Body of pancreas (tissue), 4 donors: ENCODE results near the gene MYO1E. TPM values are rescaled to one million over a fixed set of nuclear protein-coding genes. Genes with fewer than 3 reads are reported as not detected.

Experiments
- ATAC-seq: fragments of 150-250 bp; one replicate; pipeline ENCODE4 v1.9.1; 2016
- DNase-seq, 4 donors: peaks; one replicate each; pipeline ENCODE4 v3.0.0-alpha.2; 2019
- H3K27ac ChIP-seq, 4 donors: fragments of 200-600 bp; sonication (generic); 1 replicate in 3 of 4; 2 replicates in 1 of 4; pipeline versions ENCODE4 v1.5.1 to v1.6.1; 2016 to 2019; ENCODE audit warnings: mild to moderate bottlenecking in 1 of 4, mixed read lengths in 1 of 4, moderate library complexity in 1 of 4
- H3K27me3 ChIP-seq, 2 donors: fragments of 200-600 bp; sonication (generic); one replicate each; pipeline ENCODE4 v1.6.0; 2016; ENCODE audit warnings: mild to moderate bottlenecking in 1 of 2
- H3K36me3 ChIP-seq, 2 donors: fragments of 200-600 bp; sonication (generic); replicated peaks in 1 of 2; 2 replicates each; pipeline ENCODE4 v1.5.1; 2016; ENCODE audit warnings: low read depth in 2 of 2; ENCODE audit not compliant: insufficient read depth in 1 of 2
- H3K4me1 ChIP-seq: fragments of 200-600 bp; sonication (generic); one replicate; pipeline ENCODE4 v1.6.0; 2016
- H3K4me3 ChIP-seq, 2 donors: fragments of 200-600 bp; sonication (generic); 1 replicate in 1 of 2; 2 replicates in 1 of 2; pipeline ENCODE4 v1.5.1; 2016 to 2019
- H3K9me3 ChIP-seq, 3 donors: fragments of 200-600 bp; sonication (generic); 1 replicate in 2 of 3; 2 replicates in 1 of 3; pipeline ENCODE4 v1.5.1; 2016
- POLR2A ChIP-seq, 3 donors: fragments of 450-650 bp; IDR thresholded peaks; one replicate each; pipeline ENCODE4 v1.6.1; 2016; ENCODE audit warnings: antibody characterized with exemption in 3 of 3, mild to moderate bottlenecking in 2 of 3
- WGBS, 2 donors: methylation state at CpG; one replicate each; pipeline ENCODE4 v1.1.5; 2017; 5-methylcytosine and 5-hydroxymethylcytosine counted together
- intact Hi-C: fragments of 100-400 bp; cut with DNase I; formaldehyde crosslinking; loops from one replicate; pipeline ENCODE4 v1.15.1; 2023
- total RNA-seq, 2 donors: library from RNA; depleted of rRNA; stranded (reverse); fragments of >200 nt; gene quantifications; one replicate each; pipeline ENCODE4 v1.1.0, GENCODE V29; 2016
- TF ChIP-seq, protein P1 (sequence below), 7 experiments: fragments of 450-650 bp in 4 of 7; fragments of 200-600 bp in 3 of 7; sonication (generic) in 3 of 7; IDR thresholded peaks; one replicate each; pipeline ENCODE4 v1.5.1; 2016 to 2019; ENCODE audit warnings: antibody characterized with exemption in 7 of 7

The MYO1E gene
- total RNA-seq, 2 donors from 2014 or later: 14.0 to 48.5 TPM

DNA sequence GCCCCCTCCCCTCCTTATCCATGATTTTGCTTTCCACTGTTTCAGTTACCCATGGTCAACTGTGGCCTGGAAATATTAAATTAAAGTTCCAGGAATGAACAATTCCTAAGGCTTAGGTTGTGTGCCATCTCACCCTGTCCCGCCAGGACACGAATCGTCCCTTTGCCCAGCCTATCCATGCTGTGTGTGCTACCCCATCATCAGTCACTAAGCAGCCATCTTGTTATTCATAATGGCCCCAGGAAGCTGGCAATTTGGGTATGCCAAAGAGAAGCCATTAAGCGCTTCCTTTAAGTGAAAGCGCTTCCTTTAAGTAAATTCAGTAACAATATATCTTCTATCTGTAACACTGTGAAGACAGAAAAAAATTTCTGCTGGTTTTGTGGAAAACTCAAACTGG lies 215.3 kb downstream of the MYO1E start:
- no peak overlapping the region for H3K4me3 ChIP-seq
- 84 to 92% methylated on average over 5 of the region's 5 CpGs for WGBS, 2 donors
- intact Hi-C loops: no loop called here
- DNase-seq: no peak
- H3K27me3 ChIP-seq: no peaks in the 10 kb centered on the region
- peaks cover 0 to 16% of the 10 kb centered on the region in 2 donors for H3K36me3 ChIP-seq
- no peak overlapping the region for H3K27ac ChIP-seq
- H3K9me3 ChIP-seq: no peaks in the 10 kb centered on the region
- TF ChIP-seq, protein P1, sequence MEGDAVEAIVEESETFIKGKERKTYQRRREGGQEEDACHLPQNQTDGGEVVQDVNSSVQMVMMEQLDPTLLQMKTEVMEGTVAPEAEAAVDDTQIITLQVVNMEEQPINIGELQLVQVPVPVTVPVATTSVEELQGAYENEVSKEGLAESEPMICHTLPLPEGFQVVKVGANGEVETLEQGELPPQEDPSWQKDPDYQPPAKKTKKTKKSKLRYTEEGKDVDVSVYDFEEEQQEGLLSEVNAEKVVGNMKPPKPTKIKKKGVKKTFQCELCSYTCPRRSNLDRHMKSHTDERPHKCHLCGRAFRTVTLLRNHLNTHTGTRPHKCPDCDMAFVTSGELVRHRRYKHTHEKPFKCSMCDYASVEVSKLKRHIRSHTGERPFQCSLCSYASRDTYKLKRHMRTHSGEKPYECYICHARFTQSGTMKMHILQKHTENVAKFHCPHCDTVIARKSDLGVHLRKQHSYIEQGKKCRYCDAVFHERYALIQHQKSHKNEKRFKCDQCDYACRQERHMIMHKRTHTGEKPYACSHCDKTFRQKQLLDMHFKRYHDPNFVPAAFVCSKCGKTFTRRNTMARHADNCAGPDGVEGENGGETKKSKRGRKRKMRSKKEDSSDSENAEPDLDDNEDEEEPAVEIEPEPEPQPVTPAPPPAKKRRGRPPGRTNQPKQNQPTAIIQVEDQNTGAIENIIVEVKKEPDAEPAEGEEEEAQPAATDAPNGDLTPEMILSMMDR (IDR thresholded peaks at IDR 0.05): no peak
- no peak for TF ChIP-seq POLR2A (IDR thresholded peaks at IDR 0.05)
- no peaks in the 10 kb centered on the region for H3K4me1 ChIP-seq
- no peak for ATAC-seq

DNA sequence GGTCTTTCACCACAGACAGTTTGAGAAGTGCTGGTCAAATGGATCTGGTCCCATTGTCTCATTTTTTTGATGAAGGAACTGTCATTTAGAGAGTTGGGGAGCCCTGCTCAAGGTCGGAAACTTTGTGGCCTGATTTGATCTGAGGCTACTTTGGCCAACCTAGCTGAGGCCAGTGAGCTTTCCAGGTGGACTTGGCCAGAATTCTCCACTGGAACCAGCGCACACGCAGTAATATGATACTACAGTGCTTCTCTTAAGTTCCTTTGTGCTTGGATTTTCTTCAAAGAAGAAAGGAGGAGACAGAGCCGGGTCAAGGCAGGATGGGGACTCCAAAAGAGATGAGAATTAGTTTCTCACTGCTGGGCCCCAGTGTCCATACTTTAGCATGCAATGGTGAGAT lies 217.2 kb downstream of the MYO1E start:
- DNase-seq: no peak
- 70 to 74% methylated on average over 4 of the region's 4 CpGs for WGBS, 2 donors
- H3K4me3 ChIP-seq: no peak overlapping the region
- H3K27me3 ChIP-seq: no peaks in the 10 kb centered on the region
- intact Hi-C loops: no loop called here
- TF ChIP-seq, protein P1 (IDR thresholded peaks at IDR 0.05): no peak
- no peak for TF ChIP-seq POLR2A (IDR thresholded peaks at IDR 0.05)
- H3K27ac ChIP-seq: no peak overlapping the region
- no peaks in the 10 kb centered on the region for H3K4me1 ChIP-seq
- H3K9me3 ChIP-seq: no peaks in the 10 kb centered on the region
- no peak for ATAC-seq
- peaks cover 0 to 20% of the 10 kb centered on the region in 2 donors for H3K36me3 ChIP-seq

DNA sequence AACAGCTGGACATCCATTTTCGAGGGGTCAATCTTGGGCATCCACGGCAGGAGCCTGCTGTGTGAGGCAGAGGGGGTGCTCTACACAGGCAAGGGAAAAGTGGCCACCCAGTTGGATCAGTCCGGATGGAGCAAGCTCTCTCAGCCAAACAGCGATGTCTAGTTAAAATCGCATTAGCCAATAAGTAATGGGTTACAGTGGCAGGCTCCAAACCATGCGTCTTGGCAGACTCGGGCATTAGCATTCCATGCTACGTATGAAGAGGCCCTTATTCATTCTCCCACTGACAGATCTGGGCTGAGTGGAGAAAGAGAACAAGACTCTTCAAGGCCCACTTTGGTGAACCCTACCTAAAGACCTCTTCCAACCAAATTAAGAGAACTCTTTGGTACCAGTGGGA lies 218.4 kb downstream of the MYO1E start:
- H3K4me3 ChIP-seq: no peak overlapping the region
- no peak overlapping the region for H3K27ac ChIP-seq
- H3K9me3 ChIP-seq: no peaks in the 10 kb centered on the region
- DNase-seq: no peak
- H3K27me3 ChIP-seq: no peaks in the 10 kb centered on the region
- no peaks in the 10 kb centered on the region for H3K4me1 ChIP-seq
- no peak for ATAC-seq
- TF ChIP-seq POLR2A (IDR thresholded peaks at IDR 0.05): no peak
- TF ChIP-seq, protein P1 (IDR thresholded peaks at IDR 0.05): no peak
- 75 to 89% methylated on average over 8 of the region's 8 CpGs for WGBS, 2 donors
- intact Hi-C loops: no loop called here
- peaks cover 0 to 20% of the 10 kb centered on the region in 2 donors for H3K36me3 ChIP-seq

DNA sequence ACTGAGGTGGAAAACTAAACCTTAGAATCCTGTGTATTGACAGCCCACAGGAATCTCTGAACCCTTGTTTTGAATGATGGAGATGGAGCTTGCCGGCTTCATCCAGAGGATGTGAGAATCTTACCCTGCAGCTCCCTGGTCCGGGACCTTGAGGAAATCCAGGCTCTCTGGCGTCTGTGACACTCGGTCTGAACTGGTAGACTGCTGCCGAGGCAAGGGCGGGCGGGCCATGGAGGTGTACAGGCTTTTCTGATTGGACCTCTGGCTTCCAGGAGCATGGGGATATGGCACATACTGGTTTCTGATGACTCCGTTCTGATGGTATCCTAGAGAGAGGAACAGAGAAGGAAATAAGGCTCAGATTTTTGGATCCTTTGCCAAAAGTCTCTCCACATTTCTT lies 219.2 kb downstream of the MYO1E start:
- Histone ChIP-seq H3K36me3 (peaks cover 0 to 17% of the 10 kb centered on the region in 2 donors), H3K4me1 (no peaks in the 10 kb centered on the region), H3K27ac (no peak overlapping the region), H3K4me3 (no peak overlapping the region), H3K9me3 (no peaks in the 10 kb centered on the region), H3K27me3 (no peaks in the 10 kb centered on the region)
- DNase-seq (no peak), ATAC-seq (no peak)
- intact Hi-C loops: no loop called here
- TF ChIP-seq, protein P1 (IDR thresholded peaks at IDR 0.05): no peak
- 83 to 90% methylated on average over 2 to 8 of the region's 8 CpGs for WGBS, 2 donors

DNA sequence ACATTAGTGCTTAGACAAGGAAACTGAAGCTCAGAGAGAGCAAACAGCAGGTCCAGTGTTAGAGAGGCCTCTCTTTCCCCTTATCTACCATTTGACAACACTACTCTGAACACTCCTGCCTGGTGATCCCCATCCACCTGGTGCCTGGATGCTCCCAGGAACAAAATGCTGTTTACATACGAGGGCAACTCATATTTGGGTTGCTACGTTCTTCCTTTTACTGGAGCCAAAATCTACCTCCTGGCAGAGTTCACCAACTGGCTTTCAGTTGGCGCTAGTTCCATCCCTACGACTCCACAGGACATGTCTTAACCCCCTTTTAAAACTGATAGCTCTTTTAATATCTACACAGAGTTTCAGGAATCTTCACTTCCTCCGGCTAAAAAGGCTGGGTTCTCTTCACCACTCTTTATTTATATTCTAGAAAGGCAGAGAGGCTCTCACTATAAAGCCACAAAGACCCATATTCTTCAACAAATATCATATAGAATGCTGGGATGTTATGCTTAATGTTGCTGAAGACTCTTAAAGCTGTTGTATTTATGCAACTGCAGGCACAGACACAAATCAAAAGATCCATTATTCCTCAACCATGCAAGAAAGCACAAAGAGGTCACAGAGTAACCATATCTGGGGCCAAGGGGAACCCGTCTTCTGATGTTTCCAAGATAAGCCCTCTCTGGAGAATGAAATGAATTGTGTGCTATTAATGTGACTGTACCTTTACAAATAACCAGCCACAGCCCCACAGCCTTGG lies 219.8 kb downstream of the MYO1E start:
- ATAC-seq: no peak
- DNase-seq: no peak
- no peaks in the 10 kb centered on the region for H3K27me3 ChIP-seq
- no peak overlapping the region for H3K27ac ChIP-seq
- TF ChIP-seq, protein P1 (IDR thresholded peaks at IDR 0.05): no peak
- no peak for TF ChIP-seq POLR2A (IDR thresholded peaks at IDR 0.05)
- H3K9me3 ChIP-seq: no peaks in the 10 kb centered on the region
- H3K4me3 ChIP-seq: no peak overlapping the region
- peaks cover 0 to 16% of the 10 kb centered on the region in 2 donors for H3K36me3 ChIP-seq
- intact Hi-C loops: no loop called here
- 88 to 90% methylated on average over 6 of the region's 6 CpGs for WGBS, 2 donors
- H3K4me1 ChIP-seq: no peaks in the 10 kb centered on the region
